ENCODE data around the gene ARF6. TPM values are rescaled to one million over a fixed set of nuclear protein-coding genes. Genes with fewer than 3 reads are reported as not detected.

The ARF6 gene
- total and polyA plus RNA-seq, 9 of the 15 experiments (the other 6 are each of a cell fraction or from before 2014, with no cell fraction given), result 15.3 to 35.2 (median 24.9) TPM

DNA sequence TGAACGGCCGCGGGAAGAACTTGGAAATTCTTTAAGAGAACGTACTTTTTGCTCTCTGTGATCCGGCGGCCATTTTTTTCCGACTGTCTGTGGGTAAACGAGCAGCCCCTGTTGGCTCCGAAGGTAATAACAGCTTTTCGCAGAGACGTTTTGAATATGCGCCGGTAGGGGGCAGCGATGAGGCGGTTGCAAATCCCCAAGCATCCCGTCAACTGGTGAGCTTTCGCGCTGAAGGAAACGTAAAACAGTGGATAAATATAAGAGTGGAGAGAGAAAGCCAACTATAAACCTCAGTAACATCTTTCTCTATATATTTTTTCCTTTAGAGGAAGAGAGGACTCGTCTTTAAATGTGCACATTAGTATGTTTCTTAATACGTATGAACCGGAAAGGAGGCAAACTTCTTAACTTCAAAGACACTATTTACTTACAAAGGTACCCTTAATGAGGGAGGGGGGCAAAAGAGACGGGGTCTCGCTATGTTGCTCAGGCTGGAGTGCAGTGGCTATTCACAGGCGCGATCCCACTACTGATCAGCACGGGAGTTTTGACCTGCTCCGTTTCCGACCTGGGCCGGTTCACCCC, 30.7 kb upstream of the ARF6 start (continued):
- TF ChIP-seq, protein P1, sequence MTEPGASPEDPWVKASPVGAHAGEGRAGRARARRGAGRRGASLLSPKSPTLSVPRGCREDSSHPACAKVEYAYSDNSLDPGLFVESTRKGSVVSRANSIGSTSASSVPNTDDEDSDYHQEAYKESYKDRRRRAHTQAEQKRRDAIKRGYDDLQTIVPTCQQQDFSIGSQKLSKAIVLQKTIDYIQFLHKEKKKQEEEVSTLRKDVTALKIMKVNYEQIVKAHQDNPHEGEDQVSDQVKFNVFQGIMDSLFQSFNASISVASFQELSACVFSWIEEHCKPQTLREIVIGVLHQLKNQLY (CRISPR knock-in tag; conservative IDR thresholded peaks at IDR 0.05), result no peak
- TF ChIP-seq PHF21A (IDR thresholded peaks at IDR 0.05; ENCODE audit: borderline replicate concordance, low read depth) (no peak), ZNF76 (CRISPR knock-in tag; IDR thresholded peaks at IDR 0.05; ENCODE audit: borderline replicate concordance) (no peak), GTF2E2 (tag; IDR thresholded peaks at IDR 0.05) (no peak), ZNF133 (CRISPR knock-in tag; IDR thresholded peaks at IDR 0.05) (no peak), PML (IDR thresholded peaks at IDR 0.05; ENCODE audit: low read length) (no peak), MCM7 (IDR thresholded peaks at IDR 0.05) (0 out of 4 replicates have a peak, but pooled peaks of 1 of the 2 experiments have one; percentile 36), ZNF232 (CRISPR knock-in tag; IDR thresholded peaks at IDR 0.05) (no peak), STAT5B (CRISPR knock-in tag; IDR thresholded peaks at IDR 0.05) (no peak), ZNF134 (CRISPR knock-in tag; conservative IDR thresholded peaks at IDR 0.05) (peak; percentile 84), BRD4 (IDR thresholded peaks at IDR 0.05) (no peak), ZNF253 (CRISPR knock-in tag; conservative IDR thresholded peaks at IDR 0.05) (no peak), HDAC1 (IDR thresholded peaks at IDR 0.05) (0 out of 4 replicates have a peak, but pooled peaks of 1 of the 2 experiments have one; percentile 4), ZBTB7A (IDR thresholded peaks at IDR 0.05; ENCODE audit: borderline replicate concordance, control insufficient read depth, low read depth, low read length) (0 out of 2 replicates have a peak, but pooled peaks have one; percentile 42), PYGO2 (tag; IDR thresholded peaks at IDR 0.05) (peak; percentile 45; the same call in 1 of the 2 replicates), POLR2B (IDR thresholded peaks at IDR 0.05; ENCODE audit: low read depth, partially characterized antibody) (peak; percentile 45), IFI16 (CRISPR knock-in tag; IDR thresholded peaks at IDR 0.05) (no peak), KDM4B (IDR thresholded peaks at IDR 0.05; ENCODE audit: borderline replicate concordance in 2 of 2, low read depth in 1 of 2) (0 out of 4 replicates have a peak, but pooled peaks of 1 of the 2 experiments have one; percentile 5)
- TF ChIP-seq, protein P2, sequence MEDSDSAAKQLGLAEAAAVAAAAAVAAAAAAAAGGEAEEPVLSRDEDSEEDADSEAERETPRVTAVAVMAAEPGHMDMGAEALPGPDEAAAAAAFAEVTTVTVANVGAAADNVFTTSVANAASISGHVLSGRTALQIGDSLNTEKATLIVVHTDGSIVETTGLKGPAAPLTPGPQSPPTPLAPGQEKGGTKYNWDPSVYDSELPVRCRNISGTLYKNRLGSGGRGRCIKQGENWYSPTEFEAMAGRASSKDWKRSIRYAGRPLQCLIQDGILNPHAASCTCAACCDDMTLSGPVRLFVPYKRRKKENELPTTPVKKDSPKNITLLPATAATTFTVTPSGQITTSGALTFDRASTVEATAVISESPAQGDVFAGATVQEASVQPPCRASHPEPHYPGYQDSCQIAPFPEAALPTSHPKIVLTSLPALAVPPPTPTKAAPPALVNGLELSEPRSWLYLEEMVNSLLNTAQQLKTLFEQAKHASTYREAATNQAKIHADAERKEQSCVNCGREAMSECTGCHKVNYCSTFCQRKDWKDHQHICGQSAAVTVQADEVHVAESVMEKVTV (CRISPR knock-in tag; IDR thresholded peaks at IDR 0.05), result 0 out of 2 replicates have a peak, but pooled peaks have one; percentile 26
- TF ChIP-seq, protein P3, sequence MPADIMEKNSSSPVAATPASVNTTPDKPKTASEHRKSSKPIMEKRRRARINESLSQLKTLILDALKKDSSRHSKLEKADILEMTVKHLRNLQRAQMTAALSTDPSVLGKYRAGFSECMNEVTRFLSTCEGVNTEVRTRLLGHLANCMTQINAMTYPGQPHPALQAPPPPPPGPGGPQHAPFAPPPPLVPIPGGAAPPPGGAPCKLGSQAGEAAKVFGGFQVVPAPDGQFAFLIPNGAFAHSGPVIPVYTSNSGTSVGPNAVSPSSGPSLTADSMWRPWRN (IDR thresholded peaks at IDR 0.05; ENCODE audit: low read depth), result peak; percentile 8; the same call in 1 of the 2 replicates
- TF ChIP-seq, protein P4, sequence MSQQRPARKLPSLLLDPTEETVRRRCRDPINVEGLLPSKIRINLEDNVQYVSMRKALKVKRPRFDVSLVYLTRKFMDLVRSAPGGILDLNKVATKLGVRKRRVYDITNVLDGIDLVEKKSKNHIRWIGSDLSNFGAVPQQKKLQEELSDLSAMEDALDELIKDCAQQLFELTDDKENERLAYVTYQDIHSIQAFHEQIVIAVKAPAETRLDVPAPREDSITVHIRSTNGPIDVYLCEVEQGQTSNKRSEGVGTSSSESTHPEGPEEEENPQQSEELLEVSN (IDR thresholded peaks at IDR 0.05; ENCODE audit: borderline replicate concordance in 1 of 2, extremely low read depth in 1 of 2, insufficient read depth in 1 of 2, insufficient read length in 1 of 2, low read depth in 1 of 2, low read length in 1 of 2, poor library complexity in 1 of 2, severe bottlenecking in 1 of 2), result peak in 1 of 2 experiments; percentile 1
- TF ChIP-seq, protein P5, sequence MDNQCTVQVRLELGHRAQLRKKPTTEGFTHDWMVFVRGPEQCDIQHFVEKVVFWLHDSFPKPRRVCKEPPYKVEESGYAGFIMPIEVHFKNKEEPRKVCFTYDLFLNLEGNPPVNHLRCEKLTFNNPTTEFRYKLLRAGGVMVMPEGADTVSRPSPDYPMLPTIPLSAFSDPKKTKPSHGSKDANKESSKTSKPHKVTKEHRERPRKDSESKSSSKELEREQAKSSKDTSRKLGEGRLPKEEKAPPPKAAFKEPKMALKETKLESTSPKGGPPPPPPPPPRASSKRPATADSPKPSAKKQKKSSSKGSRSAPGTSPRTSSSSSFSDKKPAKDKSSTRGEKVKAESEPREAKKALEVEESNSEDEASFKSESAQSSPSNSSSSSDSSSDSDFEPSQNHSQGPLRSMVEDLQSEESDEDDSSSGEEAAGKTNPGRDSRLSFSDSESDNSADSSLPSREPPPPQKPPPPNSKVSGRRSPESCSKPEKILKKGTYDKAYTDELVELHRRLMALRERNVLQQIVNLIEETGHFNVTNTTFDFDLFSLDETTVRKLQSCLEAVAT (IDR thresholded peaks at IDR 0.05), result peak in 1 of 2 experiments; percentile 37; a peak in 1 of 4 replicates

Data from K562 (cell line).